ENCODE results near the gene C12orf50.
"Not testable (repeated sequence)": the region's sequence is repeated elsewhere in the genome, so short reads cannot be mapped to it uniquely, and the experiment has no call there.

The C12orf50 gene

DNA sequence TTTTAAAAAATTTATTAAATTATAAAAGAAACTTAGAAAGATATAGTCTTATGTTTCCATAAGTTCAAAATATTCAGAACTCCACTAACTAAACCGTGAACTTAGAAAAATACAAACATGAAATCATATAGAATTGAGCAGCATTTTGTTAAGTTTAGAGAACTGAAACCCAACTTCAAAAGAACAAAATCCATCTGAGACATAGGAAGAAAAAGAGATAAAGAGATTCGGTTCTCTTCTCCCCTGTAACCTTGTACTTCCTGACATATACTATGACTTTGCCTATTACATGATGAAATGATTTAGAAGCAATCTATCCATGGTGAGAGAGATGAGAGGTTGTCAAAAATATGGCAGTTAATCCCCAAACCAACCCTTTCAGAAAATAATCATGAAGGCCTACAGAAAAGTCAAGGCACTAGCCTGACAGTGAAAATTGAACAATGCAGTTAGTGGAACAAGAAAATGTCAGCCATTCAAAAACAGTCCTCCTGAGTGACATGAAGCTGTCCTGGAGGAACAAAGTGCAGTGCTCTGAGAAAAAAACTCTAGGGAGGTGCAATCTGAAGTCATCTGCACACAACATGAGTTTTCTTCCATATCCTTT lies 44.0 kb downstream of the C12orf50 start:
- DNase-seq = no peak

GRCh38 chr12:87982208-87982607 lies 47.0 kb downstream of the C12orf50 start:
- no peak for DNase-seq

DNA sequence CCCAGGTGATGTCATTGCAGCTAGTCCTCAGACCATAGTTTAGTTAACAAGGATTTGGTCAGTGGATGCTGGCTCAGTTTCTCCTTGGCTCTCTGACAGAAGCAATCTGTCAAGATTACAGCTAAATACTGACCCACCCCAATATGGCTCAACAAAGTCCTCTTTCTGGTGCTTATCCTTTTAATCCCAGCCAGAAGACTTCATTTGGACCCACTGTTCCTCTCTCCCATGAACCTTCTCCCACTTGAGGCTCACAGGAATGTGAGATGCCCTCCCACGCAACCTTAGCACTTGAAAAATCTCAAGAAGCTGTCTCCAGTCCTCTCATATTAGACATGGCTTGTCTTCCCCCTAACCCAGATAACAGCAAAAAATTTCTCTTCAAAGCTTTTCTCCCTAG lies 47.7 kb downstream of the C12orf50 start:
- no peak for DNase-seq

- DNase-seq = no peak
Measured at GRCh38 chr12:87975879-87976278, 53.3 kb downstream of the C12orf50 start.

- no peak for DNase-seq
Measured at GRCh38 chr12:87967871-87968270, 61.3 kb downstream of the C12orf50 start.

DNA sequence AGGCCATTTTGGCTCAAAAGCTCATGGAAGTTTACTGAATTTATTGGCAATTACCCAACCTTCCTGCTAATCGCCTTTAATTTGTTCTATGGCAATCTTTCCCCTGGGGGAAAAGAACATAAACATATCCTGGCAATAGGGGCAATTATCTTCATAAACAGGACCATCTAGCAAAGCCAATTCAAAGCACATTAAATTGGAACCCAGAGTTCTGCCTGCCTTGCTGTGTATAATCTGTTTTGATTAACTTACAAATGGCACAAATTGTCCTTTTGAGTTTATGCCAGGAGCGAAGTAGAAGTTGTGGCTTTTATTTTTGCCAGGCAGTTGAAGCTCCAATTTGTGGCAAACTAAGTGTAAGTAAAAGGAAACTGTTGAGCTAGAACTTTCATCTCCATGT lies 68.6 kb downstream of the C12orf50 start:
- no peak for DNase-seq

GRCh38 chr12:87954028-87954427 lies 75.2 kb downstream of the C12orf50 start:
- not testable (repeated sequence) for DNase-seq

DNA sequence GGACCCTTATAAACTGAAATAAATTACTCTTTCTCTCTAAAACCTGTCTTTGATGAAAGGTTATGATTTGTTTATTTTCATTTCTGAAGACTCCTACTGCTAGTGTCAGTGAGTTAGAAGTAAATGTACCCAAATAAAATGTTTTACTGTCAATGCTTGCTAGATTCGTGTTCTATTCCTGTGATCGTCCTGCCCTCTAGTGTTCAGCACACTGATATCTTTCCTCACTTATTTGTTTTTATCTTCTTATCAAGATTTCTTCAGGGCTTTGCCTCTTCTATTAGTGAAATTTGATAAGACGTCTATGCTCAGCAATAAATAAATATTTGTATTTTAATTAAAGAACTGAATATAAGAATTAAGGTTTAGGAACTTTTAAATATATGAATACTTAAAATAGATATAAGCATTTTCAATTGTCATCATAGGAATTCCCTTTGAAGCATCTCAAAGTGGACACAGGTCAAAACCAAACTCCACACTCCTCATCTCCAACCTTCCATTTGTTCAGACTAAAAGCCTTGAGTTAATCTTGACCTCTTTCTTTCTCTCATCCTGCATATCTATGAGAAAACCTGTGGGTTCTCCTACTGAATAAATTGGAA lies 75.8 kb downstream of the C12orf50 start:
- DNase-seq = no peak

- DNase-seq = no peak
Measured at GRCh38 chr12:87952850-87953249, 76.4 kb downstream of the C12orf50 start.

DNA sequence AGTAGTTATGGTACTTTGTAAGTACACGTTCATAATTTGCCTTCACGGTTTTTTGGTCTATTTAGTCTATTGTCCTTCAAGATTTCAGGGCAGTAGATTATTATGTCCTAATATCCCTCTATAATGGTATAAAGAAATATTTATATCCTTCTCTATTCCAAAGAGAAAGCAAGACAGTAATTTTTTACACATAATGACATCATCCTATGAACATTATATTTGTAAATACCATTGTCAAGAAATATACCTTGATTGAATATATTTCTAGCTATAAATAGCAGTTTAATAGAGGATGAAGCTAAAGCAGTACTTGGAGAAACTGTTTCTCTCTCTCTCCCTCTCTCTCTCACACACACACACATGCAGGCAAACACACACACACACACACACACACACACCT lies 77.0 kb downstream of the C12orf50 start:
- DNase-seq = no peak

GRCh38 chr12:87943762-87944161 lies 85.4 kb downstream of the C12orf50 start:
- DNase-seq = no peak

- no peak for DNase-seq
Measured at GRCh38 chr12:87943023-87943422, 86.2 kb downstream of the C12orf50 start.

- DNase-seq = no peak
Measured at GRCh38 chr12:87939182-87939581, 90.0 kb downstream of the C12orf50 start.

GRCh38 chr12:87935216-87935615 lies 94.0 kb downstream of the C12orf50 start:
- DNase-seq = no peak

- DNase-seq = no peak
Measured at GRCh38 chr12:87933991-87934390, 95.2 kb downstream of the C12orf50 start.

- no peak for DNase-seq
Measured at GRCh38 chr12:87931812-87932211, 97.4 kb downstream of the C12orf50 start.

GRCh38 chr12:87930627-87931026 lies 98.6 kb downstream of the C12orf50 start:
- DNase-seq = no peak

Measured in CD4-positive, alpha-beta T cell treated with Interferon alpha-2 for 1 hour (primary cell).